HL-60/S4 treated with retinoic acid at 250 ng/mL for 4 days and 3 days (cell line): ENCODE data around the gene LGI4.
"Not testable (repeated sequence)": the region's sequence is repeated elsewhere in the genome, so short reads cannot be mapped to it uniquely, and the experiment has no call there.

Experiments used
- in situ Hi-C: fragments of 300-500 bp; cut with MboI; formaldehyde crosslinking; loops from 2 replicates; pipeline ENCODE4 v1.7.0; 2022; ENCODE audit warnings: low sequenced_read_pairs

Gene LGI4

GRCh38 chr19:35161434-35161743, 26.5 kb upstream of the LGI4 start:
- in situ Hi-C loops: no loop called here

- in situ Hi-C loops: no loop called here
These were observed 26.0 kb upstream of the LGI4 start for GRCh38 chr19:35160629-35161433.

GRCh38 chr19:35159606-35160005, 24.7 kb upstream of the LGI4 start:
- in situ Hi-C loops: no loop called here

- in situ Hi-C loops: no loop called here
These were observed 22.6 kb upstream of the LGI4 start for GRCh38 chr19:35157431-35157830.

- in situ Hi-C loops: no loop called here
These were observed 21.8 kb upstream of the LGI4 start for GRCh38 chr19:35156673-35157014.

GRCh38 chr19:35155981-35156672, 21.3 kb upstream of the LGI4 start:
- in situ Hi-C loops: no loop called here

- in situ Hi-C loops: no loop called here
These were observed 20.6 kb upstream of the LGI4 start for GRCh38 chr19:35155441-35155840.

GRCh38 chr19:35154525-35155406, 19.9 kb upstream of the LGI4 start, which contains the start of gene FXYD5:
TSS of gene FXYD5 (plus strand) at chr19:35154735. CDS start at chr19:35155551, 816 bp downstream.
- in situ Hi-C loops: no loop called here

GRCh38 chr19:35153701-35154524, 19.1 kb upstream of the LGI4 start:
- in situ Hi-C loops: no loop called here

- in situ Hi-C loops: not testable (repeated sequence)
These were observed 18.3 kb upstream of the LGI4 start for GRCh38 chr19:35153129-35153522.

- in situ Hi-C loops: no loop called here
These were observed 16.6 kb upstream of the LGI4 start for GRCh38 chr19:35151273-35152065.

GRCh38 chr19:35150445-35150844, 15.6 kb upstream of the LGI4 start:
- in situ Hi-C loops: no loop called here

GRCh38 chr19:35149463-35149862, 14.6 kb upstream of the LGI4 start:
- in situ Hi-C loops: no loop called here

- in situ Hi-C loops: no loop called here
These were observed 12.0 kb upstream of the LGI4 start for GRCh38 chr19:35146746-35147459.

- in situ Hi-C loops: no loop called here
These were observed 10.0 kb upstream of the LGI4 start for GRCh38 chr19:35144600-35145436.

GRCh38 chr19:35144259-35144599, 9.4 kb upstream of the LGI4 start:
- in situ Hi-C loops: no loop called here

GRCh38 chr19:35143818-35144217, 9.0 kb upstream of the LGI4 start:
- in situ Hi-C loops: no loop called here

GRCh38 chr19:35143231-35143715, 8.4 kb upstream of the LGI4 start, which contains the start of gene FXYD7:
TSS of gene FXYD7 (plus strand) at chr19:35143255. CDS start at chr19:35143334, 79 bp downstream.
- in situ Hi-C loops: no loop called here
